HAP-1 (cell line): ENCODE results near the gene MIPEP.
A peak's percentile ranks its signal among the peaks of the same experiment; 100 is the strongest.

Experiments
- DNase-seq, 2 experiments: peaks; one replicate each; pipeline ENCODE4 v3.0.0-alpha.2; 2016 to 2020; ENCODE audit warnings: low spot score in 2 of 2
- H3K27me3 ChIP-seq: fragments of 250-450 bp; sonication (Bioruptor Pico); 2 replicates; pipeline ENCODE4 v1.5.1; 2020; ENCODE audit warnings: low read depth, mild to moderate bottlenecking, moderate library complexity
- H3K36me3 ChIP-seq: fragments of 250-450 bp; sonication (Bioruptor Pico); replicated peaks from 2 replicates; pipeline ENCODE4 v1.5.1; 2020; ENCODE audit warnings: mild to moderate bottlenecking
- H3K4me1 ChIP-seq: fragments of 250-450 bp; sonication (Bioruptor Pico); 2 replicates; pipeline ENCODE4 v1.5.1; 2020; ENCODE audit warnings: mild to moderate bottlenecking
- H3K4me3 ChIP-seq: fragments of 250-450 bp; sonication (Bioruptor Pico); 2 replicates; pipeline ENCODE4 v1.5.1; 2020; ENCODE audit warnings: mild to moderate bottlenecking, moderate library complexity
- H3K9me3 ChIP-seq: fragments of 250-450 bp; sonication (Bioruptor Pico); 2 replicates; pipeline ENCODE4 v1.5.1; 2020; ENCODE audit warnings: mild to moderate bottlenecking, moderate library complexity
- in situ Hi-C: fragments of 300-500 bp; cut with MboI; formaldehyde crosslinking; loops from 3 replicates; pipeline ENCODE4 v1.14.3; 2020; ENCODE audit warnings: low sequenced_read_pairs, inconsistent platforms, mixed read lengths

Gene MIPEP

GRCh38 chr13:23877286-23877685 lies 11.9 kb downstream of the MIPEP start:
- no peak for DNase-seq
- Histone ChIP-seq H3K4me1 (no peaks in the 10 kb centered on the region), H3K4me3 (no peak overlapping the region), H3K27me3 (no peaks in the 10 kb centered on the region), H3K9me3 (no peaks in the 10 kb centered on the region), H3K36me3 (no peaks in the 10 kb centered on the region; the same call in 1 of the 2 replicates)
- in situ Hi-C loops = loop anchor here (5.0 to 25.0 kb wide), 2 partner anchors 410 to 515 kb away; no protein-coding TSS in a partner anchor

- no peak for DNase-seq
- in situ Hi-C loops = loop anchor here (5.0 to 25.0 kb wide), 2 partner anchors 409 to 514 kb away; no protein-coding TSS in a partner anchor
- H3K36me3 ChIP-seq = no peaks in the 10 kb centered on the region; the same call in 1 of the 2 replicates
- H3K27me3 ChIP-seq = no peaks in the 10 kb centered on the region
- H3K9me3 ChIP-seq = no peaks in the 10 kb centered on the region
- no peak overlapping the region for H3K4me3 ChIP-seq
- H3K4me1 ChIP-seq = no peaks in the 10 kb centered on the region
Measured at GRCh38 chr13:23876265-23876664, 12.9 kb downstream of the MIPEP start.

GRCh38 chr13:23871616-23872220 lies 17.5 kb downstream of the MIPEP start:
- peak in 1 of 2 experiments; percentile 50 for DNase-seq
- no peaks in the 10 kb centered on the region for H3K4me1 ChIP-seq
- H3K4me3 ChIP-seq = no peak overlapping the region
- H3K36me3 ChIP-seq = no peaks in the 10 kb centered on the region
- H3K9me3 ChIP-seq = no peaks in the 10 kb centered on the region
- in situ Hi-C loops = no loop called here
- no peaks in the 10 kb centered on the region for H3K27me3 ChIP-seq

- Histone ChIP-seq H3K4me1 (no peaks in the 10 kb centered on the region), H3K9me3 (no peaks in the 10 kb centered on the region), H3K27me3 (no peaks in the 10 kb centered on the region), H3K4me3 (no peak overlapping the region), H3K36me3 (no peaks in the 10 kb centered on the region)
- no peak for DNase-seq
- in situ Hi-C loops = no loop called here
Measured at GRCh38 chr13:23870356-23871140, 18.7 kb downstream of the MIPEP start.

- H3K36me3 ChIP-seq = no peaks in the 10 kb centered on the region
- H3K4me1 ChIP-seq = no peaks in the 10 kb centered on the region
- no peaks in the 10 kb centered on the region for H3K27me3 ChIP-seq
- DNase-seq = no peak
- H3K4me3 ChIP-seq = no peak overlapping the region
- no peaks in the 10 kb centered on the region for H3K9me3 ChIP-seq
- in situ Hi-C loops = loop anchor here (10.0 kb wide), 1 partner anchor 284 kb away; no protein-coding TSS in a partner anchor
Measured at GRCh38 chr13:23868521-23868920, 20.7 kb downstream of the MIPEP start.

GRCh38 chr13:23867027-23867491 lies 22.1 kb downstream of the MIPEP start:
- no peak for DNase-seq
- Histone ChIP-seq H3K4me3 (no peak overlapping the region), H3K27me3 (no peaks in the 10 kb centered on the region), H3K9me3 (no peaks in the 10 kb centered on the region), H3K4me1 (no peaks in the 10 kb centered on the region), H3K36me3 (no peaks in the 10 kb centered on the region)
- in situ Hi-C loops = loop anchor here (10.0 kb wide), 1 partner anchor 282 kb away; no protein-coding TSS in a partner anchor

- H3K9me3 ChIP-seq = no peaks in the 10 kb centered on the region
- DNase-seq = no peak
- no peak overlapping the region for H3K4me3 ChIP-seq
- no peaks in the 10 kb centered on the region for H3K27me3 ChIP-seq
- in situ Hi-C loops = loop anchor here (10.0 kb wide), 1 partner anchor 282 kb away; no protein-coding TSS in a partner anchor
- no peaks in the 10 kb centered on the region for H3K4me1 ChIP-seq
- no peaks in the 10 kb centered on the region for H3K36me3 ChIP-seq
Measured at GRCh38 chr13:23866420-23867026, 22.7 kb downstream of the MIPEP start.

- in situ Hi-C loops = loop anchor here (10.0 kb wide), 1 partner anchor 281 kb away; no protein-coding TSS in a partner anchor
- Histone ChIP-seq H3K27me3 (no peaks in the 10 kb centered on the region), H3K4me3 (no peak overlapping the region), H3K9me3 (no peaks in the 10 kb centered on the region), H3K4me1 (no peaks in the 10 kb centered on the region), H3K36me3 (no peaks in the 10 kb centered on the region)
- DNase-seq = no peak
Measured at GRCh38 chr13:23865906-23866305, 23.3 kb downstream of the MIPEP start.

GRCh38 chr13:23865026-23865425 lies 24.2 kb downstream of the MIPEP start:
- Histone ChIP-seq H3K4me1 (no peaks in the 10 kb centered on the region), H3K27me3 (no peaks in the 10 kb centered on the region), H3K36me3 (no peaks in the 10 kb centered on the region), H3K4me3 (no peak overlapping the region), H3K9me3 (no peaks in the 10 kb centered on the region)
- DNase-seq = no peak
- in situ Hi-C loops = loop anchor here (10.0 kb wide), 1 partner anchor 280 kb away; no protein-coding TSS in a partner anchor

GRCh38 chr13:23861310-23861709 lies 27.9 kb downstream of the MIPEP start:
- in situ Hi-C loops = loop anchor here (10.0 kb wide), 1 partner anchor 277 kb away; no protein-coding TSS in a partner anchor
- no peaks in the 10 kb centered on the region for H3K36me3 ChIP-seq
- no peaks in the 10 kb centered on the region for H3K9me3 ChIP-seq
- no peaks in the 10 kb centered on the region for H3K4me1 ChIP-seq
- no peak overlapping the region for H3K4me3 ChIP-seq
- DNase-seq = no peak
- no peaks in the 10 kb centered on the region for H3K27me3 ChIP-seq

- no peak for DNase-seq
- H3K36me3 ChIP-seq = no peaks in the 10 kb centered on the region
- H3K9me3 ChIP-seq = no peaks in the 10 kb centered on the region
- no peaks in the 10 kb centered on the region for H3K27me3 ChIP-seq
- in situ Hi-C loops = loop anchor here (10.0 kb wide), 1 partner anchor 275 kb away; no protein-coding TSS in a partner anchor
- H3K4me3 ChIP-seq = no peak overlapping the region
- no peaks in the 10 kb centered on the region for H3K4me1 ChIP-seq
Measured at GRCh38 chr13:23859904-23860303, 29.3 kb downstream of the MIPEP start.

- in situ Hi-C loops = no loop called here
- no peaks in the 10 kb centered on the region for H3K27me3 ChIP-seq
Measured at GRCh38 chr13:23859455-23859854, 29.7 kb downstream of the MIPEP start.

GRCh38 chr13:23858546-23858945 lies 30.7 kb downstream of the MIPEP start:
- in situ Hi-C loops = no loop called here
- Histone ChIP-seq H3K4me1 (no peaks in the 10 kb centered on the region), H3K9me3 (no peaks in the 10 kb centered on the region), H3K27me3 (no peaks in the 10 kb centered on the region), H3K4me3 (no peak overlapping the region), H3K36me3 (no peaks in the 10 kb centered on the region)
- DNase-seq = no peak

More at GRCh38 chr13:23859455-23859854, 29.7 kb downstream of the MIPEP start:
- Histone ChIP-seq H3K9me3 (no peaks in the 10 kb centered on the region), H3K4me3 (no peak overlapping the region), H3K36me3 (no peaks in the 10 kb centered on the region), H3K4me1 (no peaks in the 10 kb centered on the region)
- DNase-seq = no peak
